GM19463 (cell line): ENCODE data around the gene NLGN3.

Experiments used
- ATAC-seq: cut with Tn5 transposase; IDR thresholded peaks from one replicate; pipeline ENCODE4 v1.9.1; 2021; ENCODE audit warnings: mild to moderate bottlenecking, moderate library complexity; ENCODE audit not compliant: unreplicated experiment

Gene NLGN3

GRCh38 chrX:71118032-71118984 is 26.3 kb upstream of the NLGN3 start, which contains the start of gene MED12:
MED12 (plus strand) TSS chrX:71118596; CDS start chrX:71118755, 159 bp downstream.
- peak; percentile 90 for ATAC-seq

- no peak for ATAC-seq
Measured at GRCh38 chrX:71118985-71119535, 25.6 kb upstream of the NLGN3 start.

GRCh38 chrX:71128166-71128833 is 16.3 kb upstream of the NLGN3 start:
- no peak for ATAC-seq

- ATAC-seq = peak; percentile 87
Measured at GRCh38 chrX:71128915-71129765, 15.5 kb upstream of the NLGN3 start.

- no peak for ATAC-seq
Measured at GRCh38 chrX:71131510-71131909, 13.1 kb upstream of the NLGN3 start.

- ATAC-seq = no peak
Measured at GRCh38 chrX:71140440-71140839, 4.2 kb upstream of the NLGN3 start.

- no peak for ATAC-seq
Measured at GRCh38 chrX:71143508-71143907, 1.1 kb upstream of the NLGN3 start.

- no peak for ATAC-seq
Measured at GRCh38 chrX:71147496-71148277, 3.0 kb downstream of the NLGN3 start.

GRCh38 chrX:71148278-71148663 is 3.6 kb downstream of the NLGN3 start:
- ATAC-seq = no peak

- no peak for ATAC-seq
Measured at GRCh38 chrX:71151366-71151765, 6.7 kb downstream of the NLGN3 start.

- ATAC-seq = no peak
Measured at GRCh38 chrX:71154196-71154595, 9.6 kb downstream of the NLGN3 start.

- no peak for ATAC-seq
Measured at GRCh38 chrX:71154641-71155040, 10.0 kb downstream of the NLGN3 start.

GRCh38 chrX:71158603-71159002 is 14.0 kb downstream of the NLGN3 start:
- ATAC-seq = no peak

GRCh38 chrX:71159335-71159734 is 14.7 kb downstream of the NLGN3 start:
- ATAC-seq = no peak

GRCh38 chrX:71160475-71160874 is 15.8 kb downstream of the NLGN3 start:
- ATAC-seq = no peak

- no peak for ATAC-seq
Measured at GRCh38 chrX:71162981-71163380, 18.3 kb downstream of the NLGN3 start.

- ATAC-seq = no peak
Measured at GRCh38 chrX:71164071-71164470, 19.4 kb downstream of the NLGN3 start.

- ATAC-seq = no peak
Measured at GRCh38 chrX:71166461-71166860, 21.8 kb downstream of the NLGN3 start.

- no peak for ATAC-seq
Measured at GRCh38 chrX:71167031-71167781, 22.6 kb downstream of the NLGN3 start.
